ENCODE results near the gene HAUS7.

GRCh38 chrX:153502796-153503195, 32.4 kb upstream of the HAUS7 start:
- no peak for TF ChIP-seq SUZ12 (IDR thresholded peaks at IDR 0.05)
- TF ChIP-seq ARNT (IDR thresholded peaks at IDR 0.05), result no peak
- no peak for TF ChIP-seq FOXM1 (IDR thresholded peaks at IDR 0.05; ENCODE audit: borderline replicate concordance)
- no peak for TF ChIP-seq ELF4 (IDR thresholded peaks at IDR 0.05)
- TF ChIP-seq HDGF (IDR thresholded peaks at IDR 0.05; ENCODE audit: borderline replicate concordance), result no peak
- no peak for TF ChIP-seq SP1 (IDR thresholded peaks at IDR 0.05)
- no peak for TF ChIP-seq CTBP1 (IDR thresholded peaks at IDR 0.05; ENCODE audit: borderline replicate concordance)
- TF ChIP-seq BHLHE40 (IDR thresholded peaks at IDR 0.05; ENCODE audit: borderline replicate concordance), result no peak

All from HEK293T (cell line).